H1 (cell line): ENCODE measurements around the gene OSTN. TPM values are rescaled to one million over a fixed set of nuclear protein-coding genes. Genes with fewer than 3 reads are reported as not detected.

ENCODE experiments used
- CTCF ChIA-PET: fragments of 300-600 bp; sonication (Branson Sonifier 250); formaldehyde crosslinking; loops from one replicate; lab custom pipeline; 2021; ENCODE audit not compliant: partially characterized antibody; lab: Charles Lee
- POLR2A ChIA-PET: fragments of 300-600 bp; sonication (Branson Sonifier 250); formaldehyde crosslinking; loops from one replicate; lab custom pipeline; 2021; ENCODE audit warnings: inconsistent platforms; ENCODE audit not compliant: partially characterized antibody; lab: Charles Lee
- DNase-seq, 2 experiments: peaks; one replicate each; pipeline versions ENCODE4 v3.0.0 to v3.0.0-alpha.2; 2010 to 2022; ENCODE audit warnings: low spot score in 2 of 2, low read depth in 1 of 2, mixed read lengths in 1 of 2
- FAIRE-seq: peaks from 2 replicates; lab custom pipeline; 2011; peaks lifted over from hg19 to GRCh38; lab: Jason Lieb, UNC
- H2AFZ ChIP-seq: 2 replicates; pipeline ENCODE4 v1.8.1; 2012; ENCODE audit warnings: low read length, inconsistent platforms
- H2AK5ac ChIP-seq: 2 replicates; pipeline ENCODE4 v1.6.1; 2013; ENCODE audit warnings: low read depth, low read length
- H2BK120ac ChIP-seq: replicated peaks from 2 replicates; pipeline ENCODE3; 2013; ENCODE audit warnings: low read depth, low read length, inconsistent platforms
- H2BK12ac ChIP-seq: 2 replicates; pipeline ENCODE4 v1.6.1; 2013; ENCODE audit warnings: low read depth, low read length
- H2BK15ac ChIP-seq: 2 replicates; pipeline ENCODE4 v1.6.1; 2013; ENCODE audit warnings: low read length
- H2BK20ac ChIP-seq: 2 replicates; pipeline ENCODE4 v1.6.1; 2013; ENCODE audit warnings: low read length
- H2BK5ac ChIP-seq: 2 replicates; pipeline ENCODE4 v1.6.1; 2013; ENCODE audit warnings: low read depth, low read length
- H3K14ac ChIP-seq: 2 replicates; pipeline ENCODE4 v1.6.1; 2013; ENCODE audit warnings: inconsistent platforms; ENCODE audit not compliant: insufficient read length
- H3K18ac ChIP-seq: 2 replicates; pipeline ENCODE4 v1.6.1; 2013; ENCODE audit warnings: low read length; ENCODE audit errors: extremely low read depth
- H3K23ac ChIP-seq: 2 replicates; pipeline ENCODE4 v1.6.1; 2013; ENCODE audit warnings: inconsistent platforms; ENCODE audit not compliant: insufficient read length
- H3K23me2 ChIP-seq: 2 replicates; pipeline ENCODE4 v1.6.1; 2013; ENCODE audit warnings: low read depth, low read length
- H3K27ac ChIP-seq: 2 replicates; pipeline ENCODE4 v1.6.1; 2011; ENCODE audit warnings: low read depth, low read length, inconsistent platforms
- H3K27me3 ChIP-seq, 4 experiments: replicated peaks in 1 of 4; 1 replicate in 1 of 4; 2 replicates in 3 of 4; pipeline versions ENCODE4 v1.6.1 to v1.8.1; 2011 to 2013; ENCODE audit warnings: low read length in 3 of 4, mild to moderate bottlenecking in 3 of 4, inconsistent platforms in 2 of 4, mixed read lengths in 2 of 4, moderate library complexity in 1 of 4; ENCODE audit not compliant: control insufficient read depth in 3 of 4, insufficient read depth in 3 of 4; ENCODE audit errors: extremely low read depth in 1 of 4
- H3K36me3 ChIP-seq, 4 experiments: 2 replicates each; pipeline versions ENCODE4 v1.6.1 to v1.8.1; 2011 to 2013; ENCODE audit warnings: mild to moderate bottlenecking in 4 of 4, low read length in 3 of 4, moderate library complexity in 2 of 4, control low read depth in 1 of 4, inconsistent platforms in 1 of 4; ENCODE audit not compliant: insufficient read depth in 4 of 4, control insufficient read depth in 2 of 4
- H3K4ac ChIP-seq: replicated peaks from 2 replicates; pipeline ENCODE3; 2013; ENCODE audit warnings: low read length, low read depth, mixed read lengths, inconsistent platforms; ENCODE audit not compliant: insufficient read length
- H3K4me1 ChIP-seq, 4 experiments: replicated peaks in 1 of 4; 1 replicate in 1 of 4; 2 replicates in 3 of 4; pipeline versions ENCODE4 v1.6.1 to v1.8.1; 2011 to 2013; ENCODE audit warnings: low read length in 3 of 4, inconsistent platforms in 2 of 4, mixed read lengths in 1 of 4; ENCODE audit not compliant: insufficient read depth in 4 of 4, control insufficient read depth in 3 of 4
- H3K4me2 ChIP-seq, 2 experiments: 2 replicates each; pipeline versions ENCODE4 v1.6.1 to v1.8.1; 2011 to 2013; ENCODE audit warnings: low read depth in 2 of 2, low read length in 2 of 2, control low read depth in 1 of 2, inconsistent platforms in 1 of 2, mild to moderate bottlenecking in 1 of 2; ENCODE audit not compliant: insufficient read depth in 1 of 2
- H3K4me3 ChIP-seq, 4 experiments: fragments of 200-600, 300-600 bp in 1 of 4; sonication (generic), shearing (Covaris generic), sonication (Bioruptor Twin) in 1 of 4; 2 replicates each; pipeline versions ENCODE4 v1.5.1 to v1.8.1; 2011 to 2016; ENCODE audit warnings: low read length in 4 of 4, low read depth in 3 of 4, control low read depth in 2 of 4, inconsistent platforms in 2 of 4, mild to moderate bottlenecking in 2 of 4, mixed read lengths in 1 of 4, moderate library complexity in 1 of 4; ENCODE audit not compliant: insufficient read depth in 2 of 4; ENCODE audit errors: extremely low read depth in 1 of 4
- H3K56ac ChIP-seq: replicated peaks from 2 replicates; pipeline ENCODE3; 2013; ENCODE audit warnings: low read depth, mild to moderate bottlenecking, mixed read lengths, low read length, inconsistent platforms; ENCODE audit not compliant: insufficient read length
- H3K79me1 ChIP-seq: 2 replicates; pipeline ENCODE4 v1.6.1; 2013; ENCODE audit warnings: low read depth, low read length, control low read depth
- H3K79me2 ChIP-seq, 2 experiments: 2 replicates each; pipeline versions ENCODE4 v1.6.1 to v1.8.1; 2012 to 2013; ENCODE audit warnings: low read length in 2 of 2, mild to moderate bottlenecking in 2 of 2, inconsistent platforms in 1 of 2; ENCODE audit not compliant: insufficient read depth in 2 of 2, control insufficient read depth in 1 of 2
- H3K9ac ChIP-seq, 4 experiments: replicated peaks in 1 of 4; 1 replicate in 1 of 4; 2 replicates in 3 of 4; pipeline versions ENCODE4 v1.6.1 to v1.8.1; 2011 to 2013; ENCODE audit warnings: low read depth in 3 of 4, low read length in 3 of 4, control low read depth in 2 of 4, mild to moderate bottlenecking in 2 of 4, moderate library complexity in 2 of 4, inconsistent platforms in 1 of 4; ENCODE audit errors: extremely low read depth in 1 of 4
- H3K9me3 ChIP-seq, 2 experiments: 2 replicates each; pipeline versions ENCODE4 v1.6.1 to v1.8.1; 2012 to 2013; ENCODE audit warnings: mild to moderate bottlenecking in 2 of 2, moderate library complexity in 2 of 2, control low read depth in 1 of 2, inconsistent platforms in 1 of 2, low read depth in 1 of 2, low read length in 1 of 2, mixed read lengths in 1 of 2; ENCODE audit not compliant: insufficient read depth in 2 of 2
- H4K20me1 ChIP-seq, 2 experiments: replicated peaks in 1 of 2; 2 replicates each; pipeline versions ENCODE3 to v1.8.1; 2011 to 2013; ENCODE audit warnings: inconsistent platforms in 2 of 2, low read length in 2 of 2, mild to moderate bottlenecking in 1 of 2; ENCODE audit not compliant: insufficient read depth in 2 of 2, control insufficient read depth in 1 of 2
- H4K5ac ChIP-seq: 2 replicates; pipeline ENCODE4 v1.6.1; 2013; ENCODE audit warnings: low read length, low read depth, mixed read lengths, inconsistent platforms; ENCODE audit not compliant: insufficient read length
- H4K8ac ChIP-seq: 2 replicates; pipeline ENCODE4 v1.8.0; 2013; ENCODE audit warnings: mild to moderate bottlenecking, moderate library complexity, low read length, inconsistent platforms; ENCODE audit not compliant: insufficient read depth; ENCODE audit errors: extremely low read depth
- H4K91ac ChIP-seq: replicated peaks from 2 replicates; pipeline ENCODE3; 2013; ENCODE audit warnings: low read length, mixed read lengths, inconsistent platforms; ENCODE audit not compliant: insufficient read length
- BACH1 ChIP-seq: IDR thresholded peaks from 2 replicates; pipeline ENCODE4 v1.6.1; 2012; ENCODE audit warnings: low read length, improper control_type of control experiment
- GABPA ChIP-seq: IDR thresholded peaks from 2 replicates; pipeline ENCODE4 v1.6.1; 2011; ENCODE audit warnings: mild to moderate bottlenecking, low read length, moderate library complexity, borderline replicate concordance; ENCODE audit not compliant: insufficient read depth
- KDM1A ChIP-seq: fragments of 200-600, 300-600 bp; sonication (generic); IDR thresholded peaks from 2 replicates; pipeline ENCODE4 v1.7.1; 2016; ENCODE audit warnings: mild to moderate bottlenecking, low read length, borderline replicate concordance
- PHF8 ChIP-seq: fragments of 200-600 bp; sonication (generic); conservative IDR thresholded peaks from 2 replicates; pipeline ENCODE4 v1.7.1; 2012; ENCODE audit warnings: low read depth, mild to moderate bottlenecking, inconsistent platforms, low read length, moderate library complexity
- SIRT6 ChIP-seq: IDR thresholded peaks from one replicate; pipeline ENCODE4 v1.7.1; 2012; ENCODE audit warnings: low read length, inconsistent platforms
- WGBS, 2 experiments: shearing (Covaris generic) in 1 of 2; methylation state at CpG; one replicate each; pipeline versions ENCODE4 v1.1.6 to v1.1.7; 2013 to 2015; ENCODE audit warnings: low lambda C conversion rate in 2 of 2, mixed read lengths in 2 of 2, inconsistent platforms in 1 of 2, low coverage in 1 of 2, missing lambda C conversion rate in 1 of 2; ENCODE audit not compliant: insufficient replicate concordance in 2 of 2, insufficient coverage in 1 of 2, insufficient read length in 1 of 2; ENCODE audit errors: extremely low coverage in 1 of 2, missing lambda C conversion rate in 1 of 2; 5-methylcytosine and 5-hydroxymethylcytosine counted together
- polyA plus RNA-seq, 7 experiments: library from polyadenylated mRNA; depleted of rRNA in 3 of 7; stranded (reverse) in 5 of 7; unstranded in 2 of 7; fragments of >200 nt in 5 of 7; fragments of 200-250 nt in 2 of 7; gene quantifications; 1 replicate in 5 of 7; 2 replicates in 1 of 7; 4 replicates in 1 of 7; pipeline versions ENCODE4 v1.2.1 to v1.2.3, GENCODE V29; 2011 to 2013; ENCODE audit warnings: missing spikeins in 2 of 7, mixed read lengths in 2 of 7
- total RNA-seq: library from RNA; stranded (reverse); fragmentation: NEBNext Ultra II Directional; extraction: Animal tissue kit (Norgen Biotek cat#: 25700); gene quantifications from 2 replicates; pipeline ENCODE4 v1.2.1, GENCODE V29; 2021

Gene OSTN
- total and polyA plus RNA-seq, 2 of the 8 experiments (the other 6 are each of a cell fraction or from before 2014, with no cell fraction given): not detected

DNA sequence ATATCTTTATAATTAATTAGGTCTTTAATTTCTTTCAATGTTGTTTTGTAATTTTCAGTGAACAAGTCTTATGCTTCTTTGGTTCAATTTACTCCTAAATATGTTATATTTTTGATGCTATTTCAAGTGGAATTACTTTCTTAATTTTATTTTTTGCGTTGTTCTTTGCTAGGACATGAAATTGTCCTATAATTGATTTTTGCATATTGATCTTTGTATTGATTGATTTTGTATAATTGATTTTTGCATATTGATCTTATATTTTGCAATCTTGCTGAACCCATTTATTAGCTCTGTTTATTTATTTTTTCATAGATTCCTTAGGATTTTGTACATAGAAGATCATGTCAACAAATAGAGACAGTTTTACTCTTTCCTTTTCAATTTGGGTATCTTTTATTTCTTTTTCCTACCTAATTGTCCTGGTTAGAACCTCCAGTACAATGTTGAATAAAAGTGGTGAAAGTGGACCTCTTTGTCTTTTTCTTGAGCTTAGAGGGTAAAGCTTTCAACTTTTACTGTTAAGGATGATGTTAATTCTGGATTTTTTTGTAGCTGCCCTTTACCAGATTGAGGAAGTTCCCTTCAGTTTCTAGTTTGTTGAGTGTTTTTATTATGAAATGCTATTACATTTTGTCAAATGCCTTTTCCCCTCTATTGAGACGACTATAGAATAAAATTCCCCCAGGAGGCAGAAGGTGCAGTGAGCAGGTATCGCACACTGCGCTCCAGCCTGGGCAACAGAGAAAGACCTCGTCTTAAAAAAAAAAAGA, 93.4 kb downstream of the OSTN start:
- Histone ChIP-seq H3K18ac (no peak overlapping the region), H4K91ac (no peak overlapping the region), H2AK5ac (no peak overlapping the region), H4K20me1 (no peaks in the 10 kb centered on the region)
- POLR2A ChIA-PET: no interaction called here
- CTCF ChIA-PET: no interaction called here
- TF ChIP-seq KDM1A (no peak), PHF8 (no peak), BACH1 (no peak), SIRT6 (no peak), GABPA (no peak)
- TF ChIP-seq, all 59 proteins: peak for 0
- no peaks in the 10 kb centered on the region for H3K79me1 ChIP-seq
- H3K4me3 ChIP-seq: no peak overlapping the region
- no peak for FAIRE-seq
- H3K4me1 ChIP-seq: no peaks in the 10 kb centered on the region
- WGBS, 2 experiments: 88% methylated on average over 5 of the region's 5 CpGs; no CpG with 5 or more reads in 1 of the 2 experiments
- no peak overlapping the region for H3K4me2 ChIP-seq
- H2BK20ac ChIP-seq: no peak overlapping the region
- H2BK12ac ChIP-seq: no peak overlapping the region
- DNase-seq: no peak
- no peak overlapping the region for H3K4ac ChIP-seq
- no peak overlapping the region for H2AFZ ChIP-seq
- no peak overlapping the region for H3K27ac ChIP-seq
- H3K9ac ChIP-seq: no peak overlapping the region
- no peak overlapping the region for H4K5ac ChIP-seq
- H2BK5ac ChIP-seq: no peak overlapping the region
- no peak overlapping the region for H2BK15ac ChIP-seq
- no peak overlapping the region for H3K23ac ChIP-seq
- no peak overlapping the region for H4K8ac ChIP-seq
- H3K9me3 ChIP-seq: no peaks in the 10 kb centered on the region
- H3K56ac ChIP-seq: no peak overlapping the region
- H3K36me3 ChIP-seq: no peaks in the 10 kb centered on the region
- no peaks in the 10 kb centered on the region for H3K79me2 ChIP-seq
- H2BK120ac ChIP-seq: no peak overlapping the region
- H3K14ac ChIP-seq: no peak overlapping the region
- no peaks in the 10 kb centered on the region for H3K27me3 ChIP-seq
- H3K23me2 ChIP-seq: no peaks in the 10 kb centered on the region
